CD4-positive, alpha-beta T cell treated with Interferon alpha-2 for 1 hour (primary cell): ENCODE measurements around the gene BTN2A1.
A peak's percentile ranks its signal among the peaks of the same experiment; 100 is the strongest.
"Not testable (repeated sequence)": the region's sequence is repeated elsewhere in the genome, so short reads cannot be mapped to it uniquely, and the experiment has no call there.

Experiments used
- DNase-seq, 2 donors: peaks; one replicate each; pipeline ENCODE4 v3.0.0-alpha.2; 2020 to 2022

The BTN2A1 gene

DNA sequence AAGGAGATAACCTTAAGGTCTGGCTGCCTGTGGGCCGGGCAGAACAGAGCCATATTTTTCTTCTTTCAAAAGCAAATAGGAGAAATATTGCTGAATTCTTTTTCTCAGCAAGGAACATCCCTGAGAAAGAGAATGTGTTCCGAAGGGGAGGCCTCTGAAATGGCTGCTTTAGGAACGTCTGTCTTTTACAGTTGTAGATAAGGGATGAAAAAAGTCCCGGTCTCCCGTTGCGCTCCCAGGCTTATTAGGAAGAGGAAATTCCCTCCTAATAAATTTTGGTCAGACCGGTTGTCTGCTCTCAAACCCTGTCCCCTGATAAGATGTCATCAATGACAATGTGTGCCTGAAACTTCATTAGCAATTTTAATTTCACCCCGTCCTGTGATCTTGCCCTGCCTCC, 24.1 kb upstream of the BTN2A1 start:
- not testable (repeated sequence) for DNase-seq

GRCh38 chr6:26436018-26436417, 21.7 kb upstream of the BTN2A1 start:
- no peak for DNase-seq

DNA sequence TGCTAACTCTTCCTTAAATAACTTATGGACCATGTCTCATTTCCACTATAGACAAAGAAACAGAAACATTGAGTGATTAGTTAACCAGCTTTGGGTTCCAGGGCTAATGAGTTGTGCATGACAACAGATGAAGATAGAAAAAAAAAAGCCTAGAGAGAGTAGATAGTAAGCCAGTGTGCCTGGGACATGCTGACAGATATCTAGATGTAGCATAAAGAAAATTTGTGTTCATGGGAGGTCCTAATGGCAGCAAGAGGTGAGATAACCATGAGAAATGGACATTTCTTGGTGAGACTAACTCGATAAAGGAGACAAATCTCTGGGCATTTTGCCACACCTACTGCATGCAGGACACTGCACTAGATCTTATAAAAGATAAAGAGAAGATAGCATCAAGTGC, 20.2 kb upstream of the BTN2A1 start:
- no peak for DNase-seq

DNA sequence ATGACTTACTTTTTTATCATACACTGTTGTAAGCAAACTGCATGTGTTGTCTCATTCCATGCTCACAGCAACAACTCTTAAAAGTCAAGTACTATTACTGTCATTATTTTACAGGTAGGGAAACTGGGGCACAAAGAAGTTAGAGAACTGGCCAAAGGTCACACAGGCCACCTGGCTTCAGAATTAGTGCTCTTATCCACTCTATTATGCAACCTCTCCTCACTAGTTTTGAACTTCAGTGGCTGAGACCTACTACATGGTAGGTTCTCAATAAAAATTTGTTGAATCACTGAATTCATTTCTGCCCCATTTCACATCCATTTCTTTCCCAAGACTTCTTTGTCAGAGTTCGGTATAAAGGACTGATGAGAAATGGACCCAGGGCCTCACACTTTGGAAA, 19.8 kb upstream of the BTN2A1 start:
- DNase-seq = no peak

GRCh38 chr6:26439151-26440125, 18.3 kb upstream of the BTN2A1 start:
- DNase-seq = peak in 1 of 2 donors; percentile 16

DNA sequence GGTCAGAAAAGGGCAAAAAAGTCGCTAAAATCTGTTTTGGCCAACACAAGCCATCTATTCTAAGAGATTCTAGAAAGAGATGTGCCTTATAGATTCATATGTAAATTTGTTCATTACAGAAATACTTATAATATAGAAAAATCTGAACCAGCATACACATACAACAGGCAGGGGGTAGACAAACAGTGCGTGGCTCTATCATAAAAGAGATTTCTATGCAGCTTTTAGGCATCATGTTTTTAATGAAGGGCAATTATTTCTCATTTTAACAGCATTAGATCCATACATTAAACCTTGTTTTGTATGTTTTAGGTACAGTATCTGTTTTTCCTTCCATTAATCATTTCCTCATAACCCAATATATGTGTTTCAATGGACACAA, 16.8 kb upstream of the BTN2A1 start:
- DNase-seq = no peak

- no peak for DNase-seq
Observed at GRCh38 chr6:26441977-26442376, 15.8 kb upstream of the BTN2A1 start.

- DNase-seq = peak in 1 of 2 donors; percentile 61
Observed at GRCh38 chr6:26445934-26446667, 11.7 kb upstream of the BTN2A1 start.

DNA sequence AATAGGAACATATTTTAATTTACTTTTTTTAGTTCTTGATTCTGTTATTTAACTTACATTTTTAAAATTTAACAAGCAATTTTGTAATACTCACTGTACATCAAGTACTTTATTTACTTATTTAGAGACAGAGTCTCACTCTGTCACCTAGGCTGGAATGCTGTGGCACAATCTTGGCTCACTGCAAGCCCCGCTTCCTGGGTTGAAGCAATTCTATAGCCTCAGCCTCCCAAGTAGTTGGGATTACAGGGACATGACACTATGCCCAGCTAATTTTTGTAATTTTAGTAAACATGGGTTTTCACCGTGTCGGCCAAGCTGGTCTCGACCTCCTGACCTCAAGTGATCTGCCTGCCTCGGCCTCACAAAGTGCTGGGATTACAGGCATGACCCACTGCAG, 10.5 kb upstream of the BTN2A1 start:
- DNase-seq = no peak

- no peak for DNase-seq
Observed at GRCh38 chr6:26450240-26450639, 7.5 kb upstream of the BTN2A1 start.

- DNase-seq = no peak
Observed at GRCh38 chr6:26452631-26453235, 5.0 kb upstream of the BTN2A1 start.

DNA sequence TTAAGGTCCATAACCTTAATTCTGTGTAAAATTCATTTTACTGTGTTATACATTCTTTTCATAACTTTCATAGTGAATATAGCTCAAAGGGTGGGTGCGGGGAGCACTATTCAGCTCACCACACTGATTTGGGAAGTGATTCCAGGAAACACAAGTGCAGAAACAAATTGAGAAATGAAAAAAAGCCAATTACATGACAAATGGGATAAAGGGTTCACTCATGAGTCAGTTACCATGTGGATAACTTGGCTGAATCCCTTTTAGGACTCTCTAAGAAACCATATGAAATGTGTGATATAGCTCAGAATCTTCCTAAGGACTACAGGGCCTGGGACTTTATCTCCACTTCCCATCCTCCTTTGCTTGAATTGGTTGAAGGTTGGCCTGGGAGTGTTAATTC, 3.1 kb upstream of the BTN2A1 start:
- DNase-seq = no peak

GRCh38 chr6:26455357-26455970, 2.3 kb upstream of the BTN2A1 start:
- no peak for DNase-seq

DNA sequence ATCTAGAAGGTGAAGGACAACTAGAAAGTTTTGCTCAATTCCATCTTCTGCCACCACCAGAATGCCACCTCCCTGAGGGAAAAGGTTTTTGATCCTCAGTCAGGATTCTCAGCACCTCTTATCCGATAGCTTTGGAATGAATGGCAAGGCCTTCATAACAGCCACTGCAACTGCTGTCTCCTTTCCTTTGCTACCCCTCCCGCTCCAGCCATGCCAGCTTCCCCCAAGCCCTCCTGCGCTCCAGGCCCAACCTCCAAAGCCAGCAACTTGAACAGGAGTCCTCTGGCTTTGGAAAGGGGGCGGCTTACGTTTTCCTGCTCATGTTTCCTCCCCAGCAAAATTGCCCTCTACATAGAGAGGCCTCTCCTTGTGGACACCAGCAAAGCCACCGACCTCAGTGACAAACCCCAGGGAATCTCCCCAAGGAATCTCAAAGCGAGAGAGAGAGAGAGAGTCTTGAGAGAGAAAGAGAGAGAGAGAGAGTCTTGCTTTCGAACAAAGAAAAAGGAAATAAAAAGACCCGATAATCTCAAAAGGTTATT, 420 bp upstream of the BTN2A1 start:
- DNase-seq = no peak

GRCh38 chr6:26459023-26459810, 1.5 kb downstream of the BTN2A1 start:
- peak in 1 of 2 donors; percentile 21 for DNase-seq

GRCh38 chr6:26461353-26461752, 3.6 kb downstream of the BTN2A1 start:
- DNase-seq = not testable (repeated sequence)

DNA sequence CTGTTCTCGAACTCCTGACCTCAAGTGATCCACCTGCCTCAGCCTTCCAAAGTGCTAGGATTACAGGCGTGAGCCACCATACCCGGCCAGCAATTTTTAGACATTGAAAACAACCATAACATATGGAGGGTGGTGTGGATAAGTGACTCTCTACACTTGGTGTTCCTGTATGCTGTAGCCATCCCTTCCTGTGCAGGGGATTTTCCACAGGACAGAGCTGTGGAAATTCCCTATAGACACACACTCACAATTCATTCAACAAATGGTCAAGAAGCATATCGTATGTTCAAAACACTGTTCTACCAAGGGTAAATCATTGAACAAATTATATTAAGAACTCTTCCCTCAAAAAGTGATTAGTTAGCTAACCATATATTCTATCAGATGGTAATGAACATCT, 6.3 kb downstream of the BTN2A1 start:
- no peak for DNase-seq

GRCh38 chr6:26464416-26465131, 6.8 kb downstream of the BTN2A1 start:
- DNase-seq = no peak

DNA sequence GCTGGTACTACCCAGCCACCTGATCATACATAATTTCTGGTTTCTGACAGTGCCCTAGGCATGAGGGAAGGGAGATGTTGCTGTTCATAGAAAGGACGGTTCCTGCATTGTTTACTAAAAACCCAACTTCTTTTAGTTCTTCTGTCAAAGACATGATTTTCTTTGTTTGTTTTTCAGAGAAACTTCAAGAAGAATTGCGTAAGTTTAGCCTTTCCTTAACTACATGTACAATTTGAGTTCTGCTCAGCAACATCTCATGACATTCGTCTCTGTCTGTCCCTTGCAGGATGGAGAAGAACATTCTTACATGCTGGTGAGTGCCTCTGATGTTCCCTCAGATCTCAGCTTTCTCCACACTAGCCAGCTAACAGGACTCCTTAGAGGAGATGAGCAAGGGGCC, 8.0 kb downstream of the BTN2A1 start:
- no peak for DNase-seq

DNA sequence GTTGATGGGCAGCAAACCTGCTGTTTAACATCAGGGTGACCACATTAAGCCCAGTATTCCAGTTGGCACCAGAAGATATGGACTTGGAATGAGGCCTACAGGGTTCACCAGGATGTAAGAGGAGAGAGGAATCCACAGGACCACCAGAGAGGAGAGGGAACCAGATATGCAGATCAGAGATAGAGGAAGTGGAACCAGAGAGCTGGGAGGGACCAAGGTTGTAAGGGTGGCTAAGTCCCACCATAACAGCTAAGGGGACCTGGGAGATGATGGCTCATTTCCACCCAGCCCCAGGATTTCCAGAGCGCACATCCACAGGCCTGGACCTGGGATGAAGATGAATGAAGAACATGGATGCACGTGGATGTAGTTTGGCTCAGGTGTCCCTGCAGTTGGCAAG, 11.1 kb downstream of the BTN2A1 start:
- DNase-seq = no peak

DNA sequence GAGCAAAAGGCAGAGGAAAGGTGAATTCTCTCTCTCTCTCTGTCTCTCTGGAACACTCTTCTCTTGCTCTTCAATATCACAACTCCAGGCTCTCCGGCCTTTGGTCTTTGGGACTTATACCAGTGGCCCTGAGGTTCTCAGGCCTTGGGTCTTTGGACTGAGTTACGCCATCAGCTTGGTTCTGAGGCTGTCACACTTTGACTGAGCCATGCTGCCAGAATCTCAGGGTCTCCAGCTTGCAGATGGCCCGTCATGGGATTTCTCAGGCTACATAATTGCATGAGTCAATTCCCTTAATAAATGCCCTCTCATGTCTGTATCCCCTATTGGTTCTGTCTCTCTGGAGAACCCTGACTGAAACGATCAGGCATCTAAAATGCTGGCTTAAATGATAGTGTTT, 12.9 kb downstream of the BTN2A1 start:
- DNase-seq = no peak
